A673 (cell line): ENCODE data around the gene OSTF1. TPM values are rescaled to one million over a fixed set of nuclear protein-coding genes. Genes with fewer than 3 reads are reported as not detected.

Source experiments
- BruUV-seq: library from RNA; stranded (reverse); fragments of 400-500 nt; replicated peaks from 2 replicates; lab custom pipeline; 2021; lab: Mats Ljungman, UMichigan
- CTCF ChIA-PET: fragments of 300-600 bp; sonication (Branson Sonifier 250); formaldehyde crosslinking; loops from one replicate; lab custom pipeline; 2022; ENCODE audit warnings: antibody characterized with exemption; lab: Charles Lee
- POLR2A ChIA-PET: fragments of 300-600 bp; sonication (Branson Sonifier 250); formaldehyde crosslinking; loops from one replicate; lab custom pipeline; 2022; ENCODE audit warnings: antibody characterized with exemption; ENCODE audit not compliant: low non-redundant PET; lab: Charles Lee
- DNase-seq: peaks from one replicate; pipeline ENCODE4 v3.0.0-alpha.2; 2015; ENCODE audit warnings: low spot score
- H3K27ac ChIP-seq: fragments of 200-600 bp; sonication (generic); 2 replicates; pipeline ENCODE4 v1.5.1; 2016; ENCODE audit warnings: mixed run types, low read depth, mild to moderate bottlenecking, mixed read lengths, antibody characterized with exemption, low read length; ENCODE audit not compliant: poor library complexity, severe bottlenecking
- H3K27me3 ChIP-seq: fragments of 200-600 bp; sonication (generic); replicated peaks from 2 replicates; pipeline ENCODE4 v1.6.1; 2017; ENCODE audit warnings: mixed run types, low read depth, mild to moderate bottlenecking, mixed read lengths, antibody characterized with exemption, low read length; ENCODE audit not compliant: insufficient read depth, poor library complexity
- H3K36me3 ChIP-seq: fragments of 200-600 bp; sonication (generic); 2 replicates; pipeline ENCODE4 v1.6.1; 2016; ENCODE audit warnings: mixed run types, mild to moderate bottlenecking, mixed read lengths, antibody characterized with exemption, low read length; ENCODE audit not compliant: insufficient read depth, poor library complexity, severe bottlenecking
- H3K4me1 ChIP-seq: fragments of 200-600 bp; sonication (generic); 2 replicates; pipeline ENCODE4 v1.6.1; 2017; ENCODE audit warnings: mixed run types, mild to moderate bottlenecking, mixed read lengths, antibody characterized with exemption, low read length; ENCODE audit not compliant: insufficient read depth, poor library complexity, severe bottlenecking
- H3K4me3 ChIP-seq: fragments of 200-600 bp; sonication (generic); 2 replicates; pipeline ENCODE4 v1.5.1; 2016; ENCODE audit warnings: low read depth, mixed run types, mild to moderate bottlenecking, mixed read lengths, low read length; ENCODE audit not compliant: poor library complexity, severe bottlenecking
- H3K9me3 ChIP-seq: fragments of 200-600 bp; sonication (generic); 2 replicates; pipeline ENCODE4 v1.6.1; 2016; ENCODE audit warnings: mixed run types, low read depth, mild to moderate bottlenecking, mixed read lengths, antibody characterized with exemption, low read length; ENCODE audit not compliant: poor library complexity, severe bottlenecking
- CTCF ChIP-seq: fragments of 300-800, 200-600 bp; sonication (generic); conservative IDR thresholded peaks from 2 replicates; pipeline ENCODE4 v1.5.1; 2017; ENCODE audit warnings: low read depth, mild to moderate bottlenecking, antibody characterized with exemption, low read length, moderate library complexity, mixed read lengths
- EZH2 ChIP-seq: fragments of 200-600 bp; sonication (generic); IDR thresholded peaks from 2 replicates; pipeline ENCODE4 v1.6.1; 2017; ENCODE audit warnings: borderline replicate concordance, low read depth, mild to moderate bottlenecking, mixed read lengths, antibody characterized with exemption, low read length; ENCODE audit not compliant: poor library complexity, severe bottlenecking
- intact Hi-C: fragments of 100-400 bp; cut with micrococcal nuclease; formaldehyde crosslinking; loops from one replicate; pipeline ENCODE4 v1.10.0; 2022; ENCODE audit not compliant: unreplicated experiment
- total RNA-seq: library from RNA; stranded (reverse); gene quantifications from 2 replicates; pipeline ENCODE4 v1.2.3, GENCODE V29; 2021

The OSTF1 gene
- total RNA-seq, 1 experiment from 2014 or later: 2.3 TPM

GRCh38 chr9:75083188-75083970, 4.9 kb upstream of the OSTF1 start:
- TF ChIP-seq CTCF: no peak
- no peak for TF ChIP-seq EZH2
- no peak for DNase-seq

GRCh38 chr9:75084081-75084672, 4.1 kb upstream of the OSTF1 start:
- Histone ChIP-seq H3K4me1 (peaks cover 7% of the 10 kb centered on the region), H3K36me3 (no peaks in the 10 kb centered on the region), H3K27ac (no peak overlapping the region), H3K4me3 (no peak overlapping the region), H3K27me3 (peaks cover 3% of the 10 kb centered on the region), H3K9me3 (no peaks in the 10 kb centered on the region)
- ChIA-PET CTCF (no interaction called here), POLR2A (no interaction called here)
- DNase-seq: no peak
- no TSS peak for BruUV-seq
- no peak for TF ChIP-seq CTCF
- TF ChIP-seq EZH2: no peak
- intact Hi-C loops: loop anchor here (2.0 to 10.0 kb wide), 4 partner anchors 53 to 509 kb away; partner anchors contain the start of gene TRPM6

More at GRCh38 chr9:75083188-75083970, 4.9 kb upstream of the OSTF1 start:
- no peaks in the 10 kb centered on the region for H3K27me3 ChIP-seq
- no TSS peak for BruUV-seq
- no peaks in the 10 kb centered on the region for H3K36me3 ChIP-seq
- CTCF ChIA-PET: no interaction called here
- H3K4me3 ChIP-seq: no peak overlapping the region
- peaks cover 7% of the 10 kb centered on the region for H3K4me1 ChIP-seq
- POLR2A ChIA-PET: no interaction called here
- no peaks in the 10 kb centered on the region for H3K9me3 ChIP-seq
- intact Hi-C loops: loop anchor here (10.0 kb wide), 3 partner anchors 139 to 509 kb away; partner anchors contain the start of gene TRPM6
- no peak overlapping the region for H3K27ac ChIP-seq

DNA sequence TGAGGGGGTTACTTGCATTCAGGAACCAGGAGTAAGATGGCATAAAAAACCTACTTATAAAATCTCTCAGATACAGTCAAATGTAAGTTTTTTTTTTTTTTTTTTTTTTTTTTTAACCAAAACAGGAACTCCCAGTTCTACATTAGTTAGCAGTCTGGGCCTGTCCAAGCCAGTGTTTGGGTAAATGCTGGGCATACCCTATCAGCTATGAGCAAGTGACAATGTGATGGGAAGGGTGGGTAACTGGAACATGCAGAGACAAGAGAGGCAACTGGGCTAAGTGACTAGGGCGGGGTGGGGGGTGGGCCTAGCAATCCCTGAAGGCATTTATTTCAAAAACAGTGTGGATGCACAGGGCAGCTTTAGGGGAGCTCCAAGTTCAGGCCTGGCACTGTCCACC, 2.7 kb upstream of the OSTF1 start:
- H3K4me3 ChIP-seq: no peak overlapping the region
- no TSS peak for BruUV-seq
- H3K36me3 ChIP-seq: no peaks in the 10 kb centered on the region
- peaks cover 17% of the 10 kb centered on the region for H3K27me3 ChIP-seq
- CTCF ChIA-PET: no interaction called here
- DNase-seq: no peak
- H3K27ac ChIP-seq: no peak overlapping the region
- intact Hi-C loops: loop anchor here (2.0 to 10.0 kb wide), 4 partner anchors 55 to 511 kb away; partner anchors contain the start of gene TRPM6
- POLR2A ChIA-PET: no interaction called here
- TF ChIP-seq CTCF (no peak), EZH2 (no peak)
- H3K9me3 ChIP-seq: no peaks in the 10 kb centered on the region
- H3K4me1 ChIP-seq: peaks cover 7% of the 10 kb centered on the region
